HepG2 (cell line): ENCODE measurements around the gene TNFRSF18.

Source experiments
- BHLHE40 ChIP-seq: IDR thresholded peaks from 2 replicates; pipeline ENCODE4 v1.6.1; 2011; ENCODE audit warnings: low read length, improper control_type of control experiment
- HDAC2 ChIP-seq: sonication (generic); formaldehyde crosslinking; IDR thresholded peaks from 2 replicates; pipeline ENCODE4 v1.4.0; 2020; ENCODE audit warnings: missing genetic modification reagents
- RNF2 ChIP-seq: fragments of 450-650 bp; conservative IDR thresholded peaks from 2 replicates; pipeline ENCODE4 v1.6.1; 2016; ENCODE audit warnings: low read depth
- SP1 ChIP-seq, 2 experiments: fragments of 450-650 bp in 1 of 2; sonication (generic) in 1 of 2; formaldehyde crosslinking in 1 of 2; IDR thresholded peaks; 2 replicates each; pipeline versions ENCODE4 v1.4.0 to v1.6.1; 2016 to 2020; ENCODE audit warnings: missing genetic modification reagents in 1 of 2

GRCh38 chr1:1240822-1241587, 34.6 kb upstream of the TNFRSF18 start:
- TF ChIP-seq SP1 (IDR thresholded peaks at IDR 0.05) (no peak), SP1 (CRISPR knock-in tag; IDR thresholded peaks at IDR 0.05) (no peak), BHLHE40 (no peak), RNF2 (no peak), HDAC2 (CRISPR knock-in tag) (no peak; the same call in 1 of the 2 replicates)
